Activated B cell treated with CpG ODN at 0.5 μM for 24 hours (primary cell): ENCODE measurements around the gene NCBP3. TPM values are rescaled to one million over a fixed set of nuclear protein-coding genes. Genes with fewer than 3 reads are reported as not detected.
A peak's percentile ranks its signal among the peaks of the same experiment; 100 is the strongest.

Experiments
- ATAC-seq: fragments of 200-7000 bp; cut with Tn5 transposase; one replicate; pipeline ENCODE4 v1.10.0; 2021; ENCODE audit warnings: low read depth, mild to moderate bottlenecking, moderate library complexity
- CTCF ChIA-PET: fragments of 350-600 bp; sonication (Branson Sonifier 250); formaldehyde crosslinking; loops from one replicate; lab custom pipeline; 2021; ENCODE audit warnings: antibody characterized with exemption; lab: Charles Lee
- POLR2A ChIA-PET: fragments of 350-600 bp; sonication (Branson Sonifier 250); formaldehyde crosslinking; loops from one replicate; lab custom pipeline; 2021; ENCODE audit warnings: antibody characterized with exemption; lab: Charles Lee
- DNase-seq: peaks from one replicate; pipeline ENCODE4 v3.0.0; 2022
- H3K27ac Mint-ChIP-seq: one replicate; pipeline ENCODE4 v1.8.0; 2020; ENCODE audit warnings: mixed read lengths
- H3K27me3 Mint-ChIP-seq: one replicate; pipeline ENCODE4 v1.8.0; 2021; ENCODE audit warnings: mixed read lengths
- H3K36me3 Mint-ChIP-seq: one replicate; pipeline ENCODE4 v1.8.0; 2021; ENCODE audit warnings: low read depth, mixed read lengths
- H3K4me1 Mint-ChIP-seq: one replicate; pipeline ENCODE4 v1.8.0; 2021; ENCODE audit warnings: mixed read lengths
- H3K4me3 Mint-ChIP-seq: one replicate; pipeline ENCODE4 v1.8.0; 2020; ENCODE audit warnings: mild to moderate bottlenecking, mixed read lengths
- H3K9me3 Mint-ChIP-seq: one replicate; pipeline ENCODE4 v1.8.0; 2020; ENCODE audit warnings: mixed read lengths
- CTCF ChIP-seq: fragments of 200-600 bp; IDR thresholded peaks from one replicate; pipeline ENCODE4 v1.8.0; 2022; ENCODE audit warnings: antibody characterized with exemption, mild to moderate bottlenecking
- intact Hi-C: fragments of 100-400 bp; cut with micrococcal nuclease; formaldehyde crosslinking; loops from one replicate; pipeline ENCODE4 v1.15.1; 2024
- total RNA-seq: library from RNA; stranded (reverse); gene quantifications from 2 replicates; pipeline ENCODE4 v1.2.3, GENCODE V29; 2022

NCBP3 gene
- total RNA-seq, 1 donor from 2014 or later: 49.5 TPM

GRCh38 chr17:3799181-3799945 is 46.7 kb downstream of the NCBP3 start:
- Mint-ChIP-seq H3K36me3 (no peaks in the 10 kb centered on the region), H3K27me3 (no peaks in the 10 kb centered on the region), H3K27ac (peak overlapping the region; percentile 89), H3K4me3 (no peak overlapping the region), H3K4me1 (peaks cover 68% of the 10 kb centered on the region), H3K9me3 (no peaks in the 10 kb centered on the region)
- DNase-seq (no peak), ATAC-seq (no peak)
- TF ChIP-seq CTCF: no peak
- POLR2A ChIA-PET: interaction anchor here (1.2 kb wide), 1 partner anchor 28 kb away, joined by 3 read pairs; no protein-coding TSS in a partner anchor
- intact Hi-C loops: no loop called here
- CTCF ChIA-PET: interaction anchor here (1.0 kb wide), 1 partner anchor 11 kb away, joined by 3 read pairs; no protein-coding TSS in a partner anchor

GRCh38 chr17:3798273-3799180 is 47.5 kb downstream of the NCBP3 start:
- intact Hi-C loops: loop anchor here (1.0 kb wide), 1 partner anchor 33 kb away; no protein-coding TSS in a partner anchor
- CTCF ChIA-PET: no interaction called here
- Mint-ChIP-seq H3K27ac (peak overlapping the region; percentile 89), H3K4me1 (peaks cover 61% of the 10 kb centered on the region), H3K9me3 (no peaks in the 10 kb centered on the region), H3K27me3 (no peaks in the 10 kb centered on the region), H3K4me3 (peak overlapping the region; percentile 66), H3K36me3 (no peaks in the 10 kb centered on the region)
- ATAC-seq: peak; percentile 64
- TF ChIP-seq CTCF: no peak
- DNase-seq: peak; percentile 40
- POLR2A ChIA-PET: no interaction called here

- no peak for DNase-seq
- no peaks in the 10 kb centered on the region for H3K9me3 Mint-ChIP-seq
- POLR2A ChIA-PET: interaction anchor here (0.6 to 1.6 kb wide), 19 partner anchors 8 to 186 kb away, joined by 3 to 8 read pairs (median 3); partner anchors contain the start of gene HASPIN
- CTCF ChIA-PET: interaction anchor here (1.0 to 1.6 kb wide), 5 partner anchors 20 to 49 kb away, joined by 3 to 5 read pairs (median 4); partner anchors contain the start of gene NCBP3
- ATAC-seq: peak; percentile 37
- H3K27me3 Mint-ChIP-seq: no peaks in the 10 kb centered on the region
- peak overlapping the region; percentile 9 for H3K4me3 Mint-ChIP-seq
- TF ChIP-seq CTCF: no peak
- peaks cover 53% of the 10 kb centered on the region for H3K4me1 Mint-ChIP-seq
- intact Hi-C loops: loop anchor here (1.0 kb wide), 1 partner anchor 8 kb away; no protein-coding TSS in a partner anchor
- no peaks in the 10 kb centered on the region for H3K36me3 Mint-ChIP-seq
- peak overlapping the region; percentile 79 for H3K27ac Mint-ChIP-seq
Observed at GRCh38 chr17:3796822-3797170, 49.2 kb downstream of the NCBP3 start.

GRCh38 chr17:3796110-3796821 is 49.8 kb downstream of the NCBP3 start:
- CTCF ChIA-PET: interaction anchor here (1.0 to 1.6 kb wide), 6 partner anchors 21 to 58 kb away, joined by 3 to 5 read pairs (median 4); partner anchors contain the start of gene NCBP3
- peak; percentile 72 for ATAC-seq
- Mint-ChIP-seq H3K4me3 (peak overlapping the region; percentile 9), H3K36me3 (no peaks in the 10 kb centered on the region), H3K9me3 (no peaks in the 10 kb centered on the region), H3K27me3 (no peaks in the 10 kb centered on the region), H3K4me1 (peaks cover 58% of the 10 kb centered on the region), H3K27ac (peak overlapping the region; percentile 79)
- no peak for TF ChIP-seq CTCF
- DNase-seq: peak; percentile 49
- POLR2A ChIA-PET: interaction anchor here (0.6 to 1.6 kb wide), 17 partner anchors 8 to 111 kb away, joined by 3 to 8 read pairs (median 3); partner anchors contain the start of gene HASPIN
- intact Hi-C loops: loop anchor here (1.0 kb wide), 1 partner anchor 8 kb away; no protein-coding TSS in a partner anchor
